Nephron progenitor cell (in vitro differentiated cells): ENCODE results near the gene CRYAA.

Experiments
- DNase-seq: peaks from one replicate; pipeline ENCODE4 v3.0.0; 2021
- H3K27ac Mint-ChIP-seq: 2 replicates; pipeline ENCODE4 v1.8.0; 2021; ENCODE audit warnings: mild to moderate bottlenecking, moderate library complexity, mixed read lengths
- H3K27me3 Mint-ChIP-seq: 2 replicates; pipeline ENCODE4 v1.8.0; 2021; ENCODE audit warnings: mild to moderate bottlenecking, low read depth, mixed read lengths; ENCODE audit not compliant: poor library complexity
- H3K36me3 Mint-ChIP-seq: 2 replicates; pipeline ENCODE4 v1.8.0; 2021; ENCODE audit warnings: low read depth, mixed read lengths
- H3K4me1 Mint-ChIP-seq: 2 replicates; pipeline ENCODE4 v1.8.0; 2021; ENCODE audit warnings: mixed read lengths
- H3K4me3 Mint-ChIP-seq: 2 replicates; pipeline ENCODE4 v1.8.0; 2021; ENCODE audit warnings: mild to moderate bottlenecking, moderate library complexity, mixed read lengths
- H3K9me3 Mint-ChIP-seq: 2 replicates; pipeline ENCODE4 v1.8.0; 2021; ENCODE audit warnings: mild to moderate bottlenecking, moderate library complexity, mixed read lengths
- CTCF ChIP-seq: fragments of 200-600 bp; sonication (generic); IDR thresholded peaks from 2 replicates; pipeline ENCODE4 v1.5.0; 2021; ENCODE audit warnings: antibody characterized with exemption

Gene CRYAA

DNA sequence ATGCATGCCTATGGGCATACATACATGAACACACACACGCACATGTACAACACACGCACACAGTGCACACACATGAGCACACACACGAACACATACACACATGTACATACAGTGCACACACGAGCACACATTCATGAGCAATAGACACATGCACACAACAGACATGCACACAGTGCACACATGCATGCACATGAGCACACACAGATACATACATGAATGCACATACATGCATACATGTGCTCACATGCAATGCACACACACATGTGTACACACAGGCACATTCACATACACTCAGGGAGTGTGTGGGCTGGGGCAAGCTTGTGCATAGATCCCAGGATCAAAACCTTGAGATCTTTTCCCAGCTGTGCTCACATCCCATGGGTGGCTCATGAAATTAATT, 18.9 kb downstream of the CRYAA start:
- Mint-ChIP-seq H3K27ac (no peak overlapping the region), H3K4me1 (peaks cover 5% of the 10 kb centered on the region), H3K4me3 (no peak overlapping the region), H3K36me3 (no peaks in the 10 kb centered on the region), H3K9me3 (no peaks in the 10 kb centered on the region), H3K27me3 (peaks cover 22% of the 10 kb centered on the region)
- DNase-seq: no peak
- TF ChIP-seq CTCF: no peak

GRCh38 chr21:43188181-43188580, 19.4 kb downstream of the CRYAA start:
- no peak for TF ChIP-seq CTCF
- H3K9me3 Mint-ChIP-seq: no peaks in the 10 kb centered on the region
- no peak overlapping the region for H3K4me3 Mint-ChIP-seq
- H3K27ac Mint-ChIP-seq: no peak overlapping the region
- H3K36me3 Mint-ChIP-seq: peaks cover 2% of the 10 kb centered on the region
- H3K4me1 Mint-ChIP-seq: peaks cover 10% of the 10 kb centered on the region
- DNase-seq: no peak
- peaks cover 26% of the 10 kb centered on the region for H3K27me3 Mint-ChIP-seq

- no peaks in the 10 kb centered on the region for H3K9me3 Mint-ChIP-seq
- H3K4me3 Mint-ChIP-seq: no peak overlapping the region
- peaks cover 5% of the 10 kb centered on the region for H3K36me3 Mint-ChIP-seq
- DNase-seq: no peak
- peaks cover 30% of the 10 kb centered on the region for H3K27me3 Mint-ChIP-seq
- H3K27ac Mint-ChIP-seq: no peak overlapping the region
- H3K4me1 Mint-ChIP-seq: peaks cover 13% of the 10 kb centered on the region
- TF ChIP-seq CTCF: no peak
Observed at GRCh38 chr21:43188592-43189210, 19.9 kb downstream of the CRYAA start.

DNA sequence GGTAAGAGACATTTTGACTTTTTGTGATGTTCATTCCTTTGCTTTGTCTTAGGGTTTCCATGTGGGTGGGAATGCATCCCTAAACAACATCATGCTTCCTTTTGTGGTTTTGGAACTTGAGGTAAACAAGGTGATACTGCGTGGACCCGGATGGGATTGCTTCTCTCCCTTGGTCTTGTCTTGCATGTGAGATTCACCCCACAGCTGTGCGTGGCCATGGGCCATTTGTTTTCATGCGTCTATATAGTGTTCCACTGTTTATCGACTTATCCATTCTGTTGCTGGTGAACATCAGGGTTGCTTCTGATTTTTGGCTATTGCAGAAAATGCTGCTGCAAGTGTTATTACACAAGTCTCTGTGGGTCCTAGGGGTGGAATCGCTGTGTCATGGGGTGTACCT, 21.1 kb downstream of the CRYAA start:
- Mint-ChIP-seq H3K4me1 (peaks cover 24% of the 10 kb centered on the region), H3K9me3 (no peaks in the 10 kb centered on the region), H3K4me3 (no peak overlapping the region), H3K27ac (no peak overlapping the region), H3K27me3 (peaks cover 30% of the 10 kb centered on the region), H3K36me3 (peaks cover 5% of the 10 kb centered on the region)
- no peak for TF ChIP-seq CTCF
- DNase-seq: no peak

DNA sequence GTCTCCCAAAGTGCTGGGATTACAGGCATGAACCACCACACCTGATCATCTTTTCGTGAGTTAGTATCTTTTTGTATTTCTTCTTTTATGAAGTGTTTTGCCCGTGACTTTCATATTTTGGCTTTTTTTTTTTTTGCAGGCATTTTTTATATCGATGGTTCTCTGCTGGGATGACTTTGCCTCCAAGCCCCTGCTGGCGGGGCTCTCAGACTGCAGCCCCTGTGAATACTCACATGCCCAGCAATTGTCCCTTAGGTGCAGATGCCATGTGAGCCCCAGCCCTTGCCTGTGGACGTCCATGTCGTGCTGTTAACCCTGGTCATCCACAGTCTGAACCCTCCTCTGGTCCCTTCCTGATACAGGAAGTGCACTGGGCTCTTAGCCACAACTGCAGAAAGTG, 21.7 kb downstream of the CRYAA start:
- H3K36me3 Mint-ChIP-seq: peaks cover 5% of the 10 kb centered on the region
- no peak overlapping the region for H3K27ac Mint-ChIP-seq
- no peak for TF ChIP-seq CTCF
- peaks cover 30% of the 10 kb centered on the region for H3K27me3 Mint-ChIP-seq
- DNase-seq: no peak
- peaks cover 30% of the 10 kb centered on the region for H3K4me1 Mint-ChIP-seq
- no peaks in the 10 kb centered on the region for H3K9me3 Mint-ChIP-seq
- no peak overlapping the region for H3K4me3 Mint-ChIP-seq

DNA sequence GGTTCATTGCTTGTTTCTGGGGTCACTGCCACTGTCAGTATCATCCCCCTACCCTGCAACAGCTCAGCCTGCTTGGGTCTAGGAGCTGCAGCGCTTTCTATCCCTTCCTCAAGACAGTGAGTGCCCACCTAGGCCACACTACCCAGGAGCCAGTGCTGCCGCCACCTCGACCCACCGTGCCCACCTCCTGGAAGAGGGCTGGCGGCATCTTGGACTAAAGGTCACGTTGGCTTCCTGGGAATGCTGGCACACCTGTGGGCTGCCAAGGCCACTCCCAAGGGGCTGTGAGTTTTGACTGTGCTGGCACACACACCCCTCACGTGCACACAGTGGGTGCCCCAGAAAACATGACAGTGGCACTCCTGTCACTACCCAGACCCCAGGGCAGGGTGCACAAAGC, 22.1 kb downstream of the CRYAA start:
- Mint-ChIP-seq H3K27ac (no peak overlapping the region), H3K4me1 (peaks cover 34% of the 10 kb centered on the region), H3K27me3 (peaks cover 30% of the 10 kb centered on the region), H3K36me3 (peaks cover 5% of the 10 kb centered on the region), H3K4me3 (no peak overlapping the region), H3K9me3 (no peaks in the 10 kb centered on the region)
- no peak for TF ChIP-seq CTCF
- no peak for DNase-seq
